Choroid plexus epithelial cell (primary cell): ENCODE results near the gene MAG.

Experiments used
- DNase-seq: peaks from one replicate; pipeline ENCODE4 v3.0.0-alpha.2; 2010; ENCODE audit warnings: low read depth
- H3K4me3 ChIP-seq: 2 replicates; pipeline ENCODE4 v1.5.1; 2011; ENCODE audit warnings: low read depth, mild to moderate bottlenecking, control low read depth, low read length, moderate library complexity
- TF ChIP-seq, protein P1 (sequence below): conservative IDR thresholded peaks from 2 replicates; pipeline ENCODE4 v1.5.1; 2011; ENCODE audit warnings: low read depth, mild to moderate bottlenecking, control low read depth, inconsistent platforms, low read length, moderate library complexity

Gene MAG

DNA sequence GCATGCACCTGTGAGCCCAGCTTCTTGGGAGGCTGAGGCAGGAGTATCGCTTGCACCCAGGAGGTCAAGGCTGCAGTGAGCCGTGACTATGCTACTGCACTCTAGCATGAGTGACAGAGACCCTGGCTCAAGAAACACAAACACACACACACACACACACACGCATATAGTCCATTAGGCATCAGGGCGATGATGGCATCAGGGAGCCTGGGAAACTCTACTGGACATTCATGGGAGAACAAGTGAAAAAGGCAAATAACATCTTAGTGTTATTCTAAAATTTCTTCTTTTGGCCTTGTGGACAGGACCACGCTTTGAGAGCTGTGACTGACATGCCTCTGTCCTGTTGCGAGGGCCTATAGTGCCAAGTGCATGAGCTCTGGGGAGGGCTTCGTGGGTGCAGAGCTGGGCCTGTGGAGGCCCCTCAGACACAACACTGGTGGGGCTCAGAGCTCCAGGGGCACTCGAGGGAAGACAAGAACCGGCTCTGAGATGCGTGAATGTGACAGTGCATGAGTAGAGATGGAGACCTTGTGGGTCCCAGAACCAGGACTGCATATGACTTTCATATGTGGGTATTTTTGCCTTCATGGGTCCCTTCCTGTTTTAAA, 31.2 kb upstream of the MAG start:
- TF ChIP-seq, protein P1, sequence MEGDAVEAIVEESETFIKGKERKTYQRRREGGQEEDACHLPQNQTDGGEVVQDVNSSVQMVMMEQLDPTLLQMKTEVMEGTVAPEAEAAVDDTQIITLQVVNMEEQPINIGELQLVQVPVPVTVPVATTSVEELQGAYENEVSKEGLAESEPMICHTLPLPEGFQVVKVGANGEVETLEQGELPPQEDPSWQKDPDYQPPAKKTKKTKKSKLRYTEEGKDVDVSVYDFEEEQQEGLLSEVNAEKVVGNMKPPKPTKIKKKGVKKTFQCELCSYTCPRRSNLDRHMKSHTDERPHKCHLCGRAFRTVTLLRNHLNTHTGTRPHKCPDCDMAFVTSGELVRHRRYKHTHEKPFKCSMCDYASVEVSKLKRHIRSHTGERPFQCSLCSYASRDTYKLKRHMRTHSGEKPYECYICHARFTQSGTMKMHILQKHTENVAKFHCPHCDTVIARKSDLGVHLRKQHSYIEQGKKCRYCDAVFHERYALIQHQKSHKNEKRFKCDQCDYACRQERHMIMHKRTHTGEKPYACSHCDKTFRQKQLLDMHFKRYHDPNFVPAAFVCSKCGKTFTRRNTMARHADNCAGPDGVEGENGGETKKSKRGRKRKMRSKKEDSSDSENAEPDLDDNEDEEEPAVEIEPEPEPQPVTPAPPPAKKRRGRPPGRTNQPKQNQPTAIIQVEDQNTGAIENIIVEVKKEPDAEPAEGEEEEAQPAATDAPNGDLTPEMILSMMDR = no peak
- H3K4me3 ChIP-seq = no peak overlapping the region
- DNase-seq = no peak

DNA sequence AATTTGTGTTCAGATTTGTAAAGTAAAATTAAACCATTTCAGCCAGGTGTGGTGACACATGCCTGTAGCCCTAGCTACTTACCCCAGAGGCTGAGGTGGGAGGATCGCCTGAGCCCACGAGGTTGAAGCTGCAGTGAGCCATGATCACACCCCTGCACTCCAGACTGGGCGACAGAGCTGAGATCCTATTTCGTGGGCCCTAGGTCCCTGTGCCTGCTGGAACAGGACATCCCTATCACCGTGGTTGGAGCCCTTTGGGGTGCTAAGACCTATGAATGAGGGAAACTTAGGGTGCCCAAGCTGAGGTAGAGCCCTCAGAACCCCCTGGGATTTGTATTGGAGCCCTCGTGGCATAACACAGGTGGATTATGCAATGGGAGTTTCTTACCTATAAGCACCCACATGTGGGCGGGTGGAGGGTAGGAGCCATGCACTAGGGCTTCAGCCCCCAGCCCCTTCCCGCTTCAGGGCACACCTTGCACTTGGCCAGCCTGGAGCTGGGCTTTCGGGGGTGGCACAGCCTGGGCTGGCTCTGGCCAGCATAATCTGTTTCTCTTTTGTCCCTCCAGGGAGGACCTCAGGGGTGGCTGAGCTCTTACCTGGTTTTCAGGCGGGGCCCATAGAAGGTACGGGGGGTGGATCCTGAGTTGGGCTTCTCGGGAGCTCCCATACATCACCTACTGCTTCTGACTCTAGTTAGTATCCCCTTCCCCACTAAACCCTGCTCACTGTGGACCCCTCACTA, 30.4 kb upstream of the MAG start:
- H3K4me3 ChIP-seq = no peak overlapping the region
- DNase-seq = no peak
- TF ChIP-seq, protein P1 = no peak

DNA sequence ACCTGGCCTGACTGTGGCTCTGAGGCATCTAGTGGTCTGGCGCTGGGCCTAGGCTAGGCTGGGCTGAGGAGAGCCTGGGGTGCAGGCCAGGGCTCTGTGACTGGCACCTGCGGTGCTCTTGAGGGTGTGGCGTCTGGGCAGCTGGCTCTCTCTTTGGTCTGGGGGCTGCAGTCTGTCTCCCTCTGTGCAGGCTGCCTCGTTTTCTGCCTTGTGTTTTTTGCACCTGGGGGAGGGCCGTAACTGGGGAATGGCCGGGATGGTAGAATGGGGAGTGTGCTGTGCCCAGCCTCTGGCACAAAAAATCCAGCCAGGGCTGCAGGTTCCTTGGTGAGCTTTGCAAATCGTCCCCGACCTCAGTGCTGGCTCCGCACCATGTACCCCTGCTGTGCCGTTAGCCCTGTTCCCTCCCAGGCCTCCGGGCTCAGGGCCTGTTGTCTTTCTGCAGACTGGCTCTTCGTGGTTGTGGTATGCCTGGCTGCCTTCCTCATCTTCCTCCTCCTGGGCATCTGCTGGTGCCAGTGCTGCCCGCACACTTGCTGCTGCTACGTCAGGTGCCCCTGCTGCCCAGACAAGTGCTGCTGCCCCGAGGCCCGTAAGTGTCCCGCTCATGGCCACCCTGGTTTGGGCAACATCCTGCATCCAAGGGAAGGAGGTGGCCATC, 29.7 kb upstream of the MAG start:
- no peak overlapping the region for H3K4me3 ChIP-seq
- TF ChIP-seq, protein P1 = no peak
- DNase-seq = no peak

DNA sequence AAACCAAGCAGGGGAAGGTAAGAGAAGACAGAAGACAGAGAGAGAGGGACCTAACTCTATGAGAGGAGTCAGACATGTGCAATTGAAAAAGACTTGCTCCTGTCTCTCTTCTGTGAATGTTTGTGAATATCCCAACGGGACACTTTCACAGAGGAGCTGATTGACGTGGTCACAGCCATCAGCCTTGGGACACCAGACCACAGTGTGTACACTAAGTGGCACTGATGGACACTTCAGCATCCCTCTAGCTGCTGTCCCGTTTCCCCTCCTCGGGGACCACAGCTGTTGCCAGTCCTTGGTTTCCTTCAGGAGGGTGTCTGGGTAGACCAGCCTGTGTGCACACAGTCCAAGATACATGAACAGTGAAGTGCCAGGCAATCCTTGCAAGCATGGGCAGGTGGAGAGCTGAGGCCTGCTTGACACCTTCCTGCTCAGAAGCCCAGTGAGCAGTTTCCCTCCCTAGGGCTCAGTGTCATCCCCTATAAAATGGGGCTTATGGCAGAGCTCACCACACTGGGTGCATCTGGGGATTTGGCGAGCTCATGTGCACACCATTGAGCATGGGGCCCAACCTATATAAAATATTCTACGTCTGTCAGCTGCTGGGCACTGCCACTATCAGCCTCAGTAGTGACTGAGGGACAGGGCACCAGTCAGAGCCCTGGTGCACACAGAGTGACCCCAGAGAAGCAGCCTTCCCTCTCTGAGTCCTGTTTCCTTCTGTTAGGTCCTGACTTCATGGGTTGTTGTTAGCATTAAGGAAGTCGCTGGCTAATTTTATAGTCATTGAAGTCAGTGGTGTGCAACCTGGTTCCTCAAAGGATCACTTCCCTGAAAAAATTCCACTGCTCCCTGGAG, 27.5 kb upstream of the MAG start:
- H3K4me3 ChIP-seq = no peak overlapping the region
- TF ChIP-seq, protein P1 = no peak
- DNase-seq = no peak

DNA sequence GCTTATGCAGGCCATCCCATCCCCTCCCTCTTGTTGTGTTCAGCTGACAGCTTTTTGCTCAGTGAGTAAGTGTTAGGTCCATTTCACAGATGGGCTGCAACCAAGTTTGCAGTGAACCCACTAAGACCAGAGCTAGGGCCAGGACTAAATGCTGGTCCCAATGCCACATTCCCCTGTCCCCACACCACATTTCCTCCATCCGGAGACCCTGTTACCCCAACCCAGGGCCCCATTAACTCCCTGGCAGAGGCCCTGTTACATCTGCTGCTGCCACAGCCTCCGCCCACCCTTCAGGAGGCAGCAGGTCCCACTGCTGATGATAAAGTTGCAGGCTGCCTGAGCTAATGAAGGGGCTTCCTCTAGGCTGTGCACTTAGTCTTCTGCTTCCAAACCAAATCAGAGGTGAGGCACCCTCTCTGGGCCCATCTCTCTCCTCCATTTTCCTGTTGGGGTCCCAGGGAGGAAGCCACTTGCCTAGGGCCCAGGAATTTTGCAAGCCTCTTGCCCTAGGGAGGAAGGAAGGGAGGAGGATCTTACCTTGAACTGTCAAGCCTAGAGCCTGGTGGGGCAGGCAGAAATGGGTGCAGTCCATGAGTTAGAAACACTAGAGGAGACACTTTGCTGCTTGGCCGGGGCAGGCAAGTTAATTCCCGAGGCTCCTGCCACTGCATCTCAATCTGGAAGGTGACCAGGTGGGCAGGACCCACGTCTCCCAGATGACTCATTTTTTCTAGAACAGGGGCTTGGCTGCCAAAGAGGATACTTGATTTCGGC, 26.6 kb upstream of the MAG start:
- TF ChIP-seq, protein P1 = no peak
- H3K4me3 ChIP-seq = no peak overlapping the region
- no peak for DNase-seq

DNA sequence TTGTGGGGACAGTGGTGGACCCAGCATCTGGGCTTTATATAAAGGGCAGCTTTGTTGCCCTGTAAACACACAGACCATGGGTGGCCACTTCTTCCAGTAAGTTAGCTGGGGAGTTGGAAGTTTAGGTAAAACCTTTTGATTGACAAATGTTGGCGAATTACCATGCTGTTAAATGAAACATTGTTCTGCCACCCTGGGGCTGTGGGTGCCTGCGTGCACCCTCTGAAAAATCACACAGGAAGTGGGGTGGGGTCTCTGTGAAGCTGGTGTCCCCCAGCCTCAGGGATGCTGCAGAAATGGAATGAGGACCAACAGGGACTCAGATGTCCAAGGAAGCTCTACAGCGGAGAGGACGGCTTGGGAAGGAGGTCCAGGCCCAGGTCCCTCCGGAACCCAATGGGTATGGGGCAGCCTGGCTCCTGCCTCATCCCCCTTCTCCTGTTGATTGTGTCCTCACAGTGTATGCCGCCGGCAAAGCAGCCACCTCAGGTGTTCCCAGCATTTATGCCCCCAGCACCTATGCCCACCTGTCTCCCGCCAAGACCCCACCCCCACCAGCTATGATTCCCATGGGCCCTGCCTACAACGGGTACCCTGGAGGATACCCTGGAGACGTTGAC, 26.0 kb upstream of the MAG start:
- DNase-seq = no peak
- TF ChIP-seq, protein P1 = no peak
- H3K4me3 ChIP-seq = no peak overlapping the region
